H9 (cell line): ENCODE results near the gene PPFIBP1. TPM values are rescaled to one million over a fixed set of nuclear protein-coding genes. Genes with fewer than 3 reads are reported as not detected.

ENCODE experiments used
- DNase-seq: peaks from one replicate; pipeline ENCODE4 v3.0.0-alpha.2; 2017
- H2AFZ ChIP-seq: one replicate; pipeline ENCODE4 v1.6.1; 2013; ENCODE audit warnings: mild to moderate bottlenecking, low read length, control low read depth, moderate library complexity
- H2AK5ac ChIP-seq: 2 replicates; pipeline ENCODE4 v1.6.1; 2013; ENCODE audit warnings: low read length, control low read depth, mixed read lengths; ENCODE audit not compliant: insufficient read length
- H2BK120ac ChIP-seq: one replicate; pipeline ENCODE4 v1.6.1; 2013; ENCODE audit warnings: low read depth, mild to moderate bottlenecking, low read length, control low read depth, inconsistent platforms; ENCODE audit not compliant: poor library complexity, severe bottlenecking
- H2BK12ac ChIP-seq: 2 replicates; pipeline ENCODE4 v1.6.1; 2013; ENCODE audit warnings: low read length, control low read depth, mixed read lengths, low read depth; ENCODE audit not compliant: insufficient read length
- H2BK15ac ChIP-seq: 2 replicates; pipeline ENCODE4 v1.6.1; 2013; ENCODE audit warnings: low read depth, low read length, control low read depth
- H2BK20ac ChIP-seq: one replicate; pipeline ENCODE4 v1.6.1; 2013; ENCODE audit warnings: low read depth, mild to moderate bottlenecking, low read length, control low read depth, inconsistent platforms; ENCODE audit not compliant: poor library complexity, severe bottlenecking
- H2BK5ac ChIP-seq: 2 replicates; pipeline ENCODE4 v1.6.1; 2013; ENCODE audit warnings: low read length, control low read depth, mixed read lengths; ENCODE audit not compliant: insufficient read length
- H3K14ac ChIP-seq: 2 replicates; pipeline ENCODE4 v1.6.1; 2013; ENCODE audit warnings: low read length, control low read depth; ENCODE audit not compliant: insufficient read depth
- H3K18ac ChIP-seq: 2 replicates; pipeline ENCODE4 v1.6.1; 2013; ENCODE audit warnings: low read depth, mild to moderate bottlenecking, mixed read lengths, low read length, control low read depth; ENCODE audit not compliant: insufficient read length
- H3K23ac ChIP-seq: 2 replicates; pipeline ENCODE4 v1.6.1; 2013; ENCODE audit warnings: low read length, control low read depth, mixed read lengths, low read depth; ENCODE audit not compliant: insufficient read length
- H3K23me2 ChIP-seq: 2 replicates; pipeline ENCODE4 v1.6.1; 2013; ENCODE audit warnings: low read depth, mild to moderate bottlenecking, mixed read lengths, low read length, control low read depth; ENCODE audit not compliant: insufficient read length, poor library complexity, severe bottlenecking
- H3K27ac ChIP-seq: 2 replicates; pipeline ENCODE4 v1.5.1; 2013; ENCODE audit warnings: low read length, control low read depth, mixed read lengths, low read depth; ENCODE audit not compliant: insufficient read length
- H3K27me3 ChIP-seq: 2 replicates; pipeline ENCODE4 v1.6.1; 2013; ENCODE audit warnings: low read length, control low read depth, inconsistent platforms; ENCODE audit not compliant: insufficient read depth
- H3K4ac ChIP-seq: 2 replicates; pipeline ENCODE4 v1.6.1; 2013; ENCODE audit warnings: low read depth, mild to moderate bottlenecking, control low read depth, inconsistent platforms, low read length, moderate library complexity
- H3K4me1 ChIP-seq: 2 replicates; pipeline ENCODE4 v1.6.1; 2013; ENCODE audit warnings: low read length, control low read depth, inconsistent platforms; ENCODE audit not compliant: insufficient read depth
- H3K4me2 ChIP-seq: 2 replicates; pipeline ENCODE4 v1.6.1; 2013; ENCODE audit warnings: low read length, control low read depth, mixed read lengths; ENCODE audit not compliant: insufficient read length, insufficient read depth
- H3K56ac ChIP-seq: 2 replicates; pipeline ENCODE4 v1.6.1; 2013; ENCODE audit warnings: low read depth, mild to moderate bottlenecking, mixed read lengths, low read length, control low read depth; ENCODE audit not compliant: insufficient read length
- H3K79me1 ChIP-seq: 2 replicates; pipeline ENCODE4 v1.6.1; 2013; ENCODE audit warnings: low read depth, mild to moderate bottlenecking, moderate library complexity, low read length, control low read depth, inconsistent platforms; ENCODE audit not compliant: insufficient read depth, poor library complexity, severe bottlenecking
- H3K79me2 ChIP-seq: 2 replicates; pipeline ENCODE4 v1.6.1; 2013; ENCODE audit warnings: low read length, control low read depth, inconsistent platforms; ENCODE audit not compliant: insufficient read depth
- H3K9ac ChIP-seq: 2 replicates; pipeline ENCODE4 v1.6.1; 2013; ENCODE audit warnings: low read length, control low read depth, mixed read lengths; ENCODE audit not compliant: insufficient read length; ENCODE audit errors: extremely low read depth
- H3K9me3 ChIP-seq: one replicate; pipeline ENCODE4 v1.6.1; 2013; ENCODE audit warnings: low read depth, low read length, inconsistent platforms; ENCODE audit not compliant: control insufficient read depth
- H3T11ph ChIP-seq: one replicate; pipeline ENCODE4 v1.6.1; 2013; ENCODE audit warnings: mild to moderate bottlenecking, low read length, control low read depth, inconsistent platforms
- H4K20me1 ChIP-seq: one replicate; pipeline ENCODE4 v1.6.1; 2013; ENCODE audit not compliant: control insufficient read depth, insufficient read length, insufficient read depth
- H4K5ac ChIP-seq: 2 replicates; pipeline ENCODE4 v1.6.1; 2013; ENCODE audit warnings: low read depth, mild to moderate bottlenecking, mixed read lengths, low read length, control low read depth; ENCODE audit not compliant: insufficient read length
- H4K8ac ChIP-seq: replicated peaks from 2 replicates; pipeline ENCODE4 v1.6.1; 2013; ENCODE audit warnings: low read length, control low read depth, mixed read lengths, low read depth; ENCODE audit not compliant: insufficient read length
- H4K91ac ChIP-seq: 2 replicates; pipeline ENCODE4 v1.6.1; 2013; ENCODE audit warnings: low read depth, mild to moderate bottlenecking, moderate library complexity, mixed read lengths, low read length, control low read depth; ENCODE audit not compliant: insufficient read length
- H3K27ac Mint-ChIP-seq, 3 experiments: 2 replicates in 2 of 3; 3 replicates in 1 of 3; pipeline ENCODE4 v1.8.0; 2020 to 2021; ENCODE audit warnings: mixed read lengths in 3 of 3, mild to moderate bottlenecking in 1 of 3, moderate library complexity in 1 of 3
- H3K27me3 Mint-ChIP-seq: 2 replicates; pipeline ENCODE4 v1.8.0; 2021; ENCODE audit warnings: low read depth, mild to moderate bottlenecking, moderate library complexity, mixed read lengths
- H3K36me3 Mint-ChIP-seq, 3 experiments: 2 replicates in 2 of 3; 3 replicates in 1 of 3; pipeline ENCODE4 v1.8.0; 2020 to 2021; ENCODE audit warnings: low read depth in 3 of 3, mixed read lengths in 3 of 3; ENCODE audit not compliant: insufficient read depth in 1 of 3
- H3K4me1 Mint-ChIP-seq, 2 experiments: 2 replicates each; pipeline ENCODE4 v1.8.0; 2020; ENCODE audit warnings: mixed read lengths in 2 of 2
- H3K4me3 Mint-ChIP-seq, 2 experiments: 2 replicates in 1 of 2; 3 replicates in 1 of 2; pipeline ENCODE4 v1.8.0; 2020 to 2021; ENCODE audit warnings: mild to moderate bottlenecking in 2 of 2, mixed read lengths in 2 of 2, moderate library complexity in 1 of 2
- H3K9me3 Mint-ChIP-seq, 2 experiments: 2 replicates in 1 of 2; 3 replicates in 1 of 2; pipeline ENCODE4 v1.8.0; 2020; ENCODE audit warnings: mild to moderate bottlenecking in 2 of 2, mixed read lengths in 2 of 2, moderate library complexity in 1 of 2
- WGBS: extraction: QIAGEN DNeasy Blood & Tissue Kit; methylation state at CpG from one replicate; pipeline ENCODE4 v1.1.7; 2013; ENCODE audit warnings: missing lambda C conversion rate, low lambda C conversion rate, mixed read lengths; ENCODE audit not compliant: insufficient read length; ENCODE audit errors: extremely low coverage; 5-methylcytosine and 5-hydroxymethylcytosine counted together
- total RNA-seq: library from RNA; stranded (reverse); gene quantifications from 2 replicates; pipeline ENCODE4 v1.2.1, GENCODE V29; 2021
- TF ChIP-seq, protein P1 (sequence below): fragments of 200-600 bp; sonication (generic); conservative IDR thresholded peaks from 3 replicates; pipeline ENCODE4 v1.8.0; 2021; ENCODE audit warnings: antibody characterized with exemption, mild to moderate bottlenecking

The PPFIBP1 gene
- total RNA-seq, 1 experiment from 2014 or later = 29.2 TPM

DNA sequence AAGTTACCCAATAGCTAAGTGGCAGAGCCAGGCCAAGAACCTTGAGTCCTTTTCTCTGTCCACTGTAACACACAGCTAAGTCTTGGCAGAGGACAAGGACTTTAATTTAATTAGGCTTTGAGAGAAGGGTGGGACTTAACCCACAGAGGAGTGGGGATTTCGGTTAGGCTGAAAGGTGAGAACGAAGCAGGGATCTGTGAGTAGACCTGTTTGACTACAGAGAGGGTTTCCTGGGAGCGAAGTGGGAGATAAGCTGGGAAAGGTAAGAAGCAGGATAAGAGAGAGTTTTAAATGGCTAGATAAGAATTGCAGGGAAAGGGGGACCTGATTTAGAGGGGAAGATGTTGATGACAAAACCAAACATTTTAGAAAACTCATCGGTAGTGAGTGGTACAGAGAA, 2.0 kb upstream of the PPFIBP1 start:
- Histone ChIP-seq H3K4me1 (peaks cover 12% of the 10 kb centered on the region; the same call in 1 of the 2 replicates), H2BK15ac (no peak overlapping the region), H3K23me2 (peaks cover 18% of the 10 kb centered on the region), H2BK120ac (no peak overlapping the region), H3T11ph (no peak overlapping the region), H4K91ac (no peak overlapping the region), H2AFZ (no peak overlapping the region), H3K27ac (no peak overlapping the region), H3K4me2 (no peak overlapping the region), H3K9me3 (no peaks in the 10 kb centered on the region), H3K56ac (no peak overlapping the region), H3K18ac (no peak overlapping the region), H4K8ac (no peak overlapping the region), H3K79me1 (no peaks in the 10 kb centered on the region), H3K14ac (no peak overlapping the region), H2BK12ac (no peak overlapping the region), H3K9ac (no peak overlapping the region), H3K79me2 (0 out of 2 replicates have a peak, but pooled peaks cover 2% of the 10 kb centered on the region), H3K27me3 (no peaks in the 10 kb centered on the region), H3K4ac (no peak overlapping the region), H2BK20ac (no peak overlapping the region), H4K20me1 (no peaks in the 10 kb centered on the region), H4K5ac (no peak overlapping the region), H3K23ac (no peak overlapping the region), H2BK5ac (no peak overlapping the region), H2AK5ac (no peak overlapping the region)
- peaks cover 37 to 38% of the 10 kb centered on the region in 2 experiments for H3K4me1 Mint-ChIP-seq
- no peak overlapping the region; a peak in 1 of 7 replicates for H3K27ac Mint-ChIP-seq
- peaks cover 0 to 1% (median 0%) of the 10 kb centered on the region in 3 experiments; a peak in 1 of 7 replicates for H3K36me3 Mint-ChIP-seq
- TF ChIP-seq, protein P1, sequence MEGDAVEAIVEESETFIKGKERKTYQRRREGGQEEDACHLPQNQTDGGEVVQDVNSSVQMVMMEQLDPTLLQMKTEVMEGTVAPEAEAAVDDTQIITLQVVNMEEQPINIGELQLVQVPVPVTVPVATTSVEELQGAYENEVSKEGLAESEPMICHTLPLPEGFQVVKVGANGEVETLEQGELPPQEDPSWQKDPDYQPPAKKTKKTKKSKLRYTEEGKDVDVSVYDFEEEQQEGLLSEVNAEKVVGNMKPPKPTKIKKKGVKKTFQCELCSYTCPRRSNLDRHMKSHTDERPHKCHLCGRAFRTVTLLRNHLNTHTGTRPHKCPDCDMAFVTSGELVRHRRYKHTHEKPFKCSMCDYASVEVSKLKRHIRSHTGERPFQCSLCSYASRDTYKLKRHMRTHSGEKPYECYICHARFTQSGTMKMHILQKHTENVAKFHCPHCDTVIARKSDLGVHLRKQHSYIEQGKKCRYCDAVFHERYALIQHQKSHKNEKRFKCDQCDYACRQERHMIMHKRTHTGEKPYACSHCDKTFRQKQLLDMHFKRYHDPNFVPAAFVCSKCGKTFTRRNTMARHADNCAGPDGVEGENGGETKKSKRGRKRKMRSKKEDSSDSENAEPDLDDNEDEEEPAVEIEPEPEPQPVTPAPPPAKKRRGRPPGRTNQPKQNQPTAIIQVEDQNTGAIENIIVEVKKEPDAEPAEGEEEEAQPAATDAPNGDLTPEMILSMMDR = no peak
- H3K9me3 Mint-ChIP-seq = no peaks in the 10 kb centered on the region
- DNase-seq = no peak
- peaks cover 23% of the 10 kb centered on the region for H3K27me3 Mint-ChIP-seq
- peak overlapping the region in 1 of 2 experiments; percentile 22; a peak in 3 of 5 replicates for H3K4me3 Mint-ChIP-seq
- no CpG with 5 or more reads among the region's 4 CpGs for WGBS
